OCI-LY7 (cell line): Measurements from ENCODE around the gene GJA5. TPM values are rescaled to one million over a fixed set of nuclear protein-coding genes. Genes with fewer than 3 reads are reported as not detected.

Experiments used
- BruUV-seq: library from RNA; stranded (reverse); fragments of 400-500 nt; replicated peaks from 2 replicates; lab custom pipeline; 2021; lab: Mats Ljungman, UMichigan
- CTCF ChIA-PET: fragments of 300-600 bp; sonication (Branson Sonifier 250); formaldehyde crosslinking; loops from one replicate; lab custom pipeline; 2022; ENCODE audit warnings: antibody characterized with exemption; ENCODE audit not compliant: unreplicated experiment; lab: Charles Lee
- POLR2A ChIA-PET: fragments of 300-600 bp; sonication (Branson Sonifier 250); formaldehyde crosslinking; loops from one replicate; lab custom pipeline; 2022; ENCODE audit warnings: antibody characterized with exemption; lab: Charles Lee
- DNase-seq: peaks from one replicate; pipeline ENCODE4 v3.0.0-alpha.2; 2015; ENCODE audit warnings: low spot score
- H2AFZ ChIP-seq: fragments of 200-600 bp; sonication (generic), shearing (Covaris generic); 2 replicates; pipeline ENCODE4 v1.6.1; 2014; ENCODE audit warnings: mild to moderate bottlenecking, antibody characterized with exemption, low read length, moderate library complexity
- H3K27ac ChIP-seq: fragments of 200-600 bp; sonication (generic); 2 replicates; pipeline ENCODE4 v1.5.1; 2014; ENCODE audit warnings: mixed run types, low read depth, mild to moderate bottlenecking, moderate library complexity, low read length, inconsistent platforms; ENCODE audit not compliant: poor library complexity, severe bottlenecking
- H3K36me3 ChIP-seq: fragments of 200-600 bp; sonication (generic); 2 replicates; pipeline ENCODE4 v1.6.1; 2014; ENCODE audit warnings: mild to moderate bottlenecking, antibody characterized with exemption, low read length, moderate library complexity, mixed read lengths; ENCODE audit not compliant: insufficient read depth
- H3K4me1 ChIP-seq: fragments of 200-600 bp; sonication (generic); 2 replicates; pipeline ENCODE4 v1.5.1; 2014; ENCODE audit warnings: mild to moderate bottlenecking, low read length; ENCODE audit not compliant: insufficient read depth, poor library complexity, severe bottlenecking
- H3K4me2 ChIP-seq: fragments of 200-600 bp; sonication (generic); 2 replicates; pipeline ENCODE4 v1.6.1; 2014; ENCODE audit warnings: mild to moderate bottlenecking, low read length
- H3K4me3 ChIP-seq: fragments of 200-600 bp; sonication (generic); 2 replicates; pipeline ENCODE4 v1.5.1; 2014; ENCODE audit warnings: mild to moderate bottlenecking, low read depth, low read length; ENCODE audit not compliant: poor library complexity, severe bottlenecking
- H3K79me2 ChIP-seq: fragments of 200-600 bp; sonication (generic); 2 replicates; pipeline ENCODE4 v1.6.1; 2016; ENCODE audit warnings: low read depth, mild to moderate bottlenecking, low read length, moderate library complexity, mixed read lengths; ENCODE audit not compliant: insufficient read depth
- H3K9me2 ChIP-seq: fragments of 200-600 bp; sonication (generic); 2 replicates; pipeline ENCODE4 v1.6.1; 2016; ENCODE audit warnings: mild to moderate bottlenecking, low read length, mixed read lengths; ENCODE audit not compliant: insufficient read depth
- H3K9me3 ChIP-seq: fragments of 200-600 bp; sonication (generic); 2 replicates; pipeline ENCODE4 v1.6.1; 2014; ENCODE audit warnings: mild to moderate bottlenecking, mixed run types, low read length, mixed read lengths
- H4K20me1 ChIP-seq: fragments of 200-600 bp; sonication (generic); 2 replicates; pipeline ENCODE4 v1.6.1; 2014; ENCODE audit warnings: mild to moderate bottlenecking, antibody characterized with exemption, low read length, moderate library complexity, mixed read lengths; ENCODE audit not compliant: insufficient read depth
- EZH2phosphoT487 ChIP-seq: fragments of 200-600 bp; sonication (generic); IDR thresholded peaks from 2 replicates; pipeline ENCODE4 v1.6.1; 2018; ENCODE audit warnings: low read depth, borderline replicate concordance, mild to moderate bottlenecking, mixed run types, antibody characterized with exemption, low read length, moderate library complexity, mixed read lengths
- intact Hi-C: fragments of 100-400 bp; cut with micrococcal nuclease; formaldehyde crosslinking; loops from one replicate; pipeline ENCODE4 v1.10.0; 2022; ENCODE audit not compliant: unreplicated experiment
- total RNA-seq, 2 experiments: library from RNA; depleted of rRNA in 1 of 2; stranded (reverse); fragments of >200 nt in 1 of 2; shearing (Covaris generic) in 1 of 2; gene quantifications; 2 replicates each; pipeline ENCODE4 v1.2.3, GENCODE V29; 2014 to 2022
- TF ChIP-seq, protein P1 (sequence below): fragments of 200-600 bp; sonication (generic); conservative IDR thresholded peaks from 2 replicates; pipeline ENCODE4 v1.5.1; 2014; ENCODE audit warnings: mild to moderate bottlenecking, antibody characterized with exemption, low read length, moderate library complexity, mixed read lengths

Gene GJA5
- total RNA-seq, 2 experiments from 2014 or later = not detected

DNA sequence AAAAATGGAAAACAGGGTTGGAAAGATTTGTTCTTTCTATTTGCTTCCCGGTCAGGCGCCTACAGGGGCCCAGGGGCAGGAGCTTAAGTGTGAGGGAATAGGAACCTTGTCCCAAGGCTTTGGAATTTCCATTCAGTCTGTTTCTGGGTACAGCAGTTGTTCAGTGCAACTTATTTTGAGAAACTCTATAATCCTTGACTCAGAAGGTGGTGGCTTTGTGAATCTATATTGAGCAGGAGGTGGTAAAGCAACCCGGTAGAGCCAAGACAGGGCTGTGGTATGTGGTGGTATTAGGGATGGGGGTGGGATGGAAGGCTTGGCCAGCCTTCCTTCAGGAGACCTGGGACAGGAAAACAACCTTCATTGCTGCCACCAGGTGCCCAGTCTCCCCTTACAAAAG lies 20.0 kb downstream of the GJA5 start:
- H4K20me1 ChIP-seq = no peaks in the 10 kb centered on the region
- no peaks in the 10 kb centered on the region for H3K79me2 ChIP-seq
- POLR2A ChIA-PET = no interaction called here
- no TSS peak for BruUV-seq
- no peak for TF ChIP-seq EZH2phosphoT487
- TF ChIP-seq, protein P1, sequence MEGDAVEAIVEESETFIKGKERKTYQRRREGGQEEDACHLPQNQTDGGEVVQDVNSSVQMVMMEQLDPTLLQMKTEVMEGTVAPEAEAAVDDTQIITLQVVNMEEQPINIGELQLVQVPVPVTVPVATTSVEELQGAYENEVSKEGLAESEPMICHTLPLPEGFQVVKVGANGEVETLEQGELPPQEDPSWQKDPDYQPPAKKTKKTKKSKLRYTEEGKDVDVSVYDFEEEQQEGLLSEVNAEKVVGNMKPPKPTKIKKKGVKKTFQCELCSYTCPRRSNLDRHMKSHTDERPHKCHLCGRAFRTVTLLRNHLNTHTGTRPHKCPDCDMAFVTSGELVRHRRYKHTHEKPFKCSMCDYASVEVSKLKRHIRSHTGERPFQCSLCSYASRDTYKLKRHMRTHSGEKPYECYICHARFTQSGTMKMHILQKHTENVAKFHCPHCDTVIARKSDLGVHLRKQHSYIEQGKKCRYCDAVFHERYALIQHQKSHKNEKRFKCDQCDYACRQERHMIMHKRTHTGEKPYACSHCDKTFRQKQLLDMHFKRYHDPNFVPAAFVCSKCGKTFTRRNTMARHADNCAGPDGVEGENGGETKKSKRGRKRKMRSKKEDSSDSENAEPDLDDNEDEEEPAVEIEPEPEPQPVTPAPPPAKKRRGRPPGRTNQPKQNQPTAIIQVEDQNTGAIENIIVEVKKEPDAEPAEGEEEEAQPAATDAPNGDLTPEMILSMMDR = no peak
- no peaks in the 10 kb centered on the region for H3K4me1 ChIP-seq
- no peaks in the 10 kb centered on the region for H3K9me3 ChIP-seq
- H2AFZ ChIP-seq = no peak overlapping the region
- no peak overlapping the region for H3K4me3 ChIP-seq
- H3K9me2 ChIP-seq = no peaks in the 10 kb centered on the region
- intact Hi-C loops = no loop called here
- CTCF ChIA-PET = no interaction called here
- no peak overlapping the region for H3K27ac ChIP-seq
- DNase-seq = no peak
- H3K36me3 ChIP-seq = no peaks in the 10 kb centered on the region
- H3K4me2 ChIP-seq = no peak overlapping the region

DNA sequence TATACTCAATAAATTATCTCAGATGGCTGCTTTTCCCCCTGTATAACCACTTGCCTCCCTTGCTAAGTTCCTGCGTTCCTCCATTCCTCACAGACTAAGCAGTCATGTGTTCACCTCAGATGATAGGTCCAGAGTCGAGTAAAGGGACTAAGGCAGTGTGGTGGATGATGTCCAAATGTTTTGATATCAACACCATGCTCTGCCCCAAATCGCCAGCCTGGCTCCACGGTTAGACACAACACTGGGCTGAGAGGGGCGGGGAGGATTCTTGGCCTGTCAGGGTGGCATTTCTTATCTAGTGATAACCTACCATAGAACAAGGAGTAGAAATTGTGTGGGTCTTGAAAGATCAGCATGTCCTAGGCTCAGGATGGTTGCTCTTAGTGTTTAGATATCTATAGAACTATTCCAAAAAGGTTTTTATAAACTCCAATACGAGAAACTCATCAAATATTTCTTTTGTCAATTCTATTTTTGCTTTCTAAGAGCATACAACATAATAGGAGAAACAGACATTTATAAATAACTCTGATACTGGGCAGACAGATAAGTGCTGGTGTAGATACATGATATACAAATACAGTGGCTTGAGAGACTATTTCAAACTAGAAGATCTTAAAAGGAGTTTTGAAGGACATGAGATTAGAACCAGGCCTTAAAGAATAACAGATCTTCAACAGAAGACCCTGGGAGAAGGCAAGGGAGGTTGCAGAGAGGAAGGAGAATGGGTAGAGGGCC lies 21.5 kb downstream of the GJA5 start:
- CTCF ChIA-PET = no interaction called here
- POLR2A ChIA-PET = interaction anchor here (1.0 kb wide), 1 partner anchor 17 kb away, joined by 4 read pairs; no protein-coding TSS in a partner anchor
- Histone ChIP-seq H3K4me2 (no peak overlapping the region), H3K79me2 (no peaks in the 10 kb centered on the region), H4K20me1 (no peaks in the 10 kb centered on the region), H3K9me3 (no peaks in the 10 kb centered on the region), H3K36me3 (no peaks in the 10 kb centered on the region), H3K9me2 (no peaks in the 10 kb centered on the region), H3K4me1 (no peaks in the 10 kb centered on the region), H3K4me3 (no peak overlapping the region), H3K27ac (no peak overlapping the region), H2AFZ (no peak overlapping the region)
- intact Hi-C loops = no loop called here
- DNase-seq = no peak
- TF ChIP-seq EZH2phosphoT487 = no peak
- TF ChIP-seq, protein P1 = no peak
- no TSS peak for BruUV-seq

DNA sequence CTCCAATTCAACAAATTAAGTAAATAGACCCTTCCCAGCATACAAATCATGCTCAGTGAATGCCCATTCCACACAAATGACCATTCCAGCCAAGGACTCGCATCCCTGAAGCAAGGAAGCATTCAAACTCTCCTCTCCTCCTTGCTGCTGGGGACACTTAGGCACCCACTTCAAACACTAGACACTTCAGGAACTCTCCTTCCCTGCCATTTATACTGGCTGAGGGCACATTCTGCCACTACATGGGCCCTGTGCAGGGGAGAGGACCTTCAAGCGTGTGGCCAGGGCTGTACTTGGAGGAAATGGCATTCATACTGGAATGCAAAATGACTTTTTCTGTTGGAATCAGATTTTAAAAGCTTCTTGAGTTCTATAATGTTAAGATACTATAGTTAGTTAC lies 22.3 kb downstream of the GJA5 start:
- no peaks in the 10 kb centered on the region for H3K9me3 ChIP-seq
- no TSS peak for BruUV-seq
- H2AFZ ChIP-seq = no peak overlapping the region
- H3K36me3 ChIP-seq = no peaks in the 10 kb centered on the region
- TF ChIP-seq EZH2phosphoT487 = no peak
- TF ChIP-seq, protein P1 = no peak
- no peaks in the 10 kb centered on the region for H3K9me2 ChIP-seq
- H4K20me1 ChIP-seq = no peaks in the 10 kb centered on the region
- CTCF ChIA-PET = no interaction called here
- no peak overlapping the region for H3K27ac ChIP-seq
- intact Hi-C loops = no loop called here
- no peaks in the 10 kb centered on the region for H3K4me1 ChIP-seq
- H3K4me2 ChIP-seq = no peak overlapping the region
- POLR2A ChIA-PET = no interaction called here
- H3K79me2 ChIP-seq = no peaks in the 10 kb centered on the region
- DNase-seq = no peak
- H3K4me3 ChIP-seq = no peak overlapping the region
